H9 (cell line): ENCODE measurements around the gene TMEM158. TPM values are rescaled to one million over a fixed set of nuclear protein-coding genes. Genes with fewer than 3 reads are reported as not detected.

Experiments used
- DNase-seq: peaks from one replicate; pipeline ENCODE4 v3.0.0-alpha.2; 2017
- H2AFZ ChIP-seq: one replicate; pipeline ENCODE4 v1.6.1; 2013; ENCODE audit warnings: mild to moderate bottlenecking, low read length, control low read depth, moderate library complexity
- H2AK5ac ChIP-seq: 2 replicates; pipeline ENCODE4 v1.6.1; 2013; ENCODE audit warnings: low read length, control low read depth, mixed read lengths; ENCODE audit not compliant: insufficient read length
- H2BK120ac ChIP-seq: one replicate; pipeline ENCODE4 v1.6.1; 2013; ENCODE audit warnings: low read depth, mild to moderate bottlenecking, low read length, control low read depth, inconsistent platforms; ENCODE audit not compliant: poor library complexity, severe bottlenecking
- H2BK12ac ChIP-seq: 2 replicates; pipeline ENCODE4 v1.6.1; 2013; ENCODE audit warnings: low read length, control low read depth, mixed read lengths, low read depth; ENCODE audit not compliant: insufficient read length
- H2BK15ac ChIP-seq: 2 replicates; pipeline ENCODE4 v1.6.1; 2013; ENCODE audit warnings: low read depth, low read length, control low read depth
- H2BK20ac ChIP-seq: one replicate; pipeline ENCODE4 v1.6.1; 2013; ENCODE audit warnings: low read depth, mild to moderate bottlenecking, low read length, control low read depth, inconsistent platforms; ENCODE audit not compliant: poor library complexity, severe bottlenecking
- H2BK5ac ChIP-seq: 2 replicates; pipeline ENCODE4 v1.6.1; 2013; ENCODE audit warnings: low read length, control low read depth, mixed read lengths; ENCODE audit not compliant: insufficient read length
- H3K14ac ChIP-seq: 2 replicates; pipeline ENCODE4 v1.6.1; 2013; ENCODE audit warnings: low read length, control low read depth; ENCODE audit not compliant: insufficient read depth
- H3K18ac ChIP-seq: 2 replicates; pipeline ENCODE4 v1.6.1; 2013; ENCODE audit warnings: low read depth, mild to moderate bottlenecking, mixed read lengths, low read length, control low read depth; ENCODE audit not compliant: insufficient read length
- H3K23ac ChIP-seq: 2 replicates; pipeline ENCODE4 v1.6.1; 2013; ENCODE audit warnings: low read length, control low read depth, mixed read lengths, low read depth; ENCODE audit not compliant: insufficient read length
- H3K23me2 ChIP-seq: 2 replicates; pipeline ENCODE4 v1.6.1; 2013; ENCODE audit warnings: low read depth, mild to moderate bottlenecking, mixed read lengths, low read length, control low read depth; ENCODE audit not compliant: insufficient read length, poor library complexity, severe bottlenecking
- H3K27ac ChIP-seq: 2 replicates; pipeline ENCODE4 v1.5.1; 2013; ENCODE audit warnings: low read length, control low read depth, mixed read lengths, low read depth; ENCODE audit not compliant: insufficient read length
- H3K27me3 ChIP-seq: 2 replicates; pipeline ENCODE4 v1.6.1; 2013; ENCODE audit warnings: low read length, control low read depth, inconsistent platforms; ENCODE audit not compliant: insufficient read depth
- H3K4ac ChIP-seq: 2 replicates; pipeline ENCODE4 v1.6.1; 2013; ENCODE audit warnings: low read depth, mild to moderate bottlenecking, control low read depth, inconsistent platforms, low read length, moderate library complexity
- H3K4me1 ChIP-seq: 2 replicates; pipeline ENCODE4 v1.6.1; 2013; ENCODE audit warnings: low read length, control low read depth, inconsistent platforms; ENCODE audit not compliant: insufficient read depth
- H3K4me2 ChIP-seq: 2 replicates; pipeline ENCODE4 v1.6.1; 2013; ENCODE audit warnings: low read length, control low read depth, mixed read lengths; ENCODE audit not compliant: insufficient read length, insufficient read depth
- H3K56ac ChIP-seq: 2 replicates; pipeline ENCODE4 v1.6.1; 2013; ENCODE audit warnings: low read depth, mild to moderate bottlenecking, mixed read lengths, low read length, control low read depth; ENCODE audit not compliant: insufficient read length
- H3K79me1 ChIP-seq: 2 replicates; pipeline ENCODE4 v1.6.1; 2013; ENCODE audit warnings: low read depth, mild to moderate bottlenecking, moderate library complexity, low read length, control low read depth, inconsistent platforms; ENCODE audit not compliant: insufficient read depth, poor library complexity, severe bottlenecking
- H3K79me2 ChIP-seq: 2 replicates; pipeline ENCODE4 v1.6.1; 2013; ENCODE audit warnings: low read length, control low read depth, inconsistent platforms; ENCODE audit not compliant: insufficient read depth
- H3K9ac ChIP-seq: 2 replicates; pipeline ENCODE4 v1.6.1; 2013; ENCODE audit warnings: low read length, control low read depth, mixed read lengths; ENCODE audit not compliant: insufficient read length; ENCODE audit errors: extremely low read depth
- H3K9me3 ChIP-seq: one replicate; pipeline ENCODE4 v1.6.1; 2013; ENCODE audit warnings: low read depth, low read length, inconsistent platforms; ENCODE audit not compliant: control insufficient read depth
- H3T11ph ChIP-seq: one replicate; pipeline ENCODE4 v1.6.1; 2013; ENCODE audit warnings: mild to moderate bottlenecking, low read length, control low read depth, inconsistent platforms
- H4K20me1 ChIP-seq: one replicate; pipeline ENCODE4 v1.6.1; 2013; ENCODE audit not compliant: control insufficient read depth, insufficient read length, insufficient read depth
- H4K5ac ChIP-seq: 2 replicates; pipeline ENCODE4 v1.6.1; 2013; ENCODE audit warnings: low read depth, mild to moderate bottlenecking, mixed read lengths, low read length, control low read depth; ENCODE audit not compliant: insufficient read length
- H4K8ac ChIP-seq: replicated peaks from 2 replicates; pipeline ENCODE4 v1.6.1; 2013; ENCODE audit warnings: low read length, control low read depth, mixed read lengths, low read depth; ENCODE audit not compliant: insufficient read length
- H4K91ac ChIP-seq: 2 replicates; pipeline ENCODE4 v1.6.1; 2013; ENCODE audit warnings: low read depth, mild to moderate bottlenecking, moderate library complexity, mixed read lengths, low read length, control low read depth; ENCODE audit not compliant: insufficient read length
- H3K27ac Mint-ChIP-seq, 3 experiments: 2 replicates in 2 of 3; 3 replicates in 1 of 3; pipeline ENCODE4 v1.8.0; 2020 to 2021; ENCODE audit warnings: mixed read lengths in 3 of 3, mild to moderate bottlenecking in 1 of 3, moderate library complexity in 1 of 3
- H3K27me3 Mint-ChIP-seq: 2 replicates; pipeline ENCODE4 v1.8.0; 2021; ENCODE audit warnings: low read depth, mild to moderate bottlenecking, moderate library complexity, mixed read lengths
- H3K36me3 Mint-ChIP-seq, 3 experiments: 2 replicates in 2 of 3; 3 replicates in 1 of 3; pipeline ENCODE4 v1.8.0; 2020 to 2021; ENCODE audit warnings: low read depth in 3 of 3, mixed read lengths in 3 of 3; ENCODE audit not compliant: insufficient read depth in 1 of 3
- H3K4me1 Mint-ChIP-seq, 2 experiments: 2 replicates each; pipeline ENCODE4 v1.8.0; 2020; ENCODE audit warnings: mixed read lengths in 2 of 2
- H3K4me3 Mint-ChIP-seq, 2 experiments: 2 replicates in 1 of 2; 3 replicates in 1 of 2; pipeline ENCODE4 v1.8.0; 2020 to 2021; ENCODE audit warnings: mild to moderate bottlenecking in 2 of 2, mixed read lengths in 2 of 2, moderate library complexity in 1 of 2
- H3K9me3 Mint-ChIP-seq, 2 experiments: 2 replicates in 1 of 2; 3 replicates in 1 of 2; pipeline ENCODE4 v1.8.0; 2020; ENCODE audit warnings: mild to moderate bottlenecking in 2 of 2, mixed read lengths in 2 of 2, moderate library complexity in 1 of 2
- CTCF ChIP-seq: fragments of 200-600 bp; sonication (generic); conservative IDR thresholded peaks from 3 replicates; pipeline ENCODE4 v1.8.0; 2021; ENCODE audit warnings: antibody characterized with exemption, mild to moderate bottlenecking
- WGBS: extraction: QIAGEN DNeasy Blood & Tissue Kit; methylation state at CpG from one replicate; pipeline ENCODE4 v1.1.7; 2013; ENCODE audit warnings: missing lambda C conversion rate, low lambda C conversion rate, mixed read lengths; ENCODE audit not compliant: insufficient read length; ENCODE audit errors: extremely low coverage; 5-methylcytosine and 5-hydroxymethylcytosine counted together
- total RNA-seq: library from RNA; stranded (reverse); gene quantifications from 2 replicates; pipeline ENCODE4 v1.2.1, GENCODE V29; 2021

TMEM158 gene
- total RNA-seq, 1 experiment from 2014 or later: 29.1 TPM

GRCh38 chr3:45209526-45209925, 16.6 kb downstream of the TMEM158 start:
- Histone ChIP-seq H3K9ac (no peak overlapping the region), H3T11ph (no peak overlapping the region), H3K23me2 (no peaks in the 10 kb centered on the region), H3K14ac (no peak overlapping the region), H4K5ac (no peak overlapping the region), H2BK5ac (no peak overlapping the region), H3K4me2 (no peak overlapping the region), H3K4me1 (no peaks in the 10 kb centered on the region), H4K20me1 (no peaks in the 10 kb centered on the region), H4K91ac (no peak overlapping the region), H3K4ac (no peak overlapping the region), H2BK120ac (no peak overlapping the region), H3K56ac (no peak overlapping the region), H3K23ac (no peak overlapping the region), H3K9me3 (no peaks in the 10 kb centered on the region), H4K8ac (no peak overlapping the region), H3K79me1 (no peaks in the 10 kb centered on the region), H2AK5ac (no peak overlapping the region), H2BK12ac (no peak overlapping the region), H3K79me2 (no peaks in the 10 kb centered on the region), H2AFZ (no peak overlapping the region), H2BK20ac (no peak overlapping the region), H3K27ac (no peak overlapping the region), H2BK15ac (no peak overlapping the region), H3K18ac (no peak overlapping the region), H3K27me3 (no peaks in the 10 kb centered on the region)
- peaks cover 16 to 19% of the 10 kb centered on the region in 2 experiments for H3K4me1 Mint-ChIP-seq
- no peak overlapping the region for H3K4me3 Mint-ChIP-seq
- no peak overlapping the region for H3K27ac Mint-ChIP-seq
- no peak for DNase-seq
- H3K36me3 Mint-ChIP-seq: no peaks in the 10 kb centered on the region
- no peak for TF ChIP-seq CTCF
- WGBS: no CpG with 5 or more reads among the region's 3 CpGs
- peaks cover 16% of the 10 kb centered on the region for H3K27me3 Mint-ChIP-seq
- no peaks in the 10 kb centered on the region; a peak in 1 of 5 replicates for H3K9me3 Mint-ChIP-seq
